ENCODE data around the gene TRIM66. TPM values are rescaled to one million over a fixed set of nuclear protein-coding genes. Genes with fewer than 3 reads are reported as not detected.

TRIM66 gene
- total RNA-seq, 1 donor from 2014 or later = 5.9 TPM

GRCh38 chr11:8721609-8722500 lies 39.4 kb upstream of the TRIM66 start:
- no peak for TF ChIP-seq CTCF (IDR thresholded peaks at IDR 0.05)
- Mint-ChIP-seq H3K9me3 (ENCODE audit: low read depth) (no peaks in the 10 kb centered on the region), H3K27me3 (ENCODE audit: low read depth) (no peaks in the 10 kb centered on the region), H3K27ac (ENCODE audit: unreplicated experiment) (peak overlapping the region; percentile 96), H3K4me3 (ENCODE audit: unreplicated experiment) (peak overlapping the region; percentile 33), H3K36me3 (ENCODE audit: low read depth) (peaks cover 11% of the 10 kb centered on the region), H3K4me1 (ENCODE audit: low read depth) (peaks cover 69% of the 10 kb centered on the region)
- DNase-seq (ENCODE audit: low spot score) = no peak

GRCh38 chr11:8720868-8721608 lies 38.6 kb upstream of the TRIM66 start:
- DNase-seq (ENCODE audit: low spot score) = no peak
- Mint-ChIP-seq H3K27me3 (ENCODE audit: low read depth) (no peaks in the 10 kb centered on the region), H3K36me3 (ENCODE audit: low read depth) (peaks cover 14% of the 10 kb centered on the region), H3K4me3 (ENCODE audit: unreplicated experiment) (peak overlapping the region; percentile 33), H3K9me3 (ENCODE audit: low read depth) (no peaks in the 10 kb centered on the region), H3K4me1 (ENCODE audit: low read depth) (peaks cover 71% of the 10 kb centered on the region), H3K27ac (ENCODE audit: unreplicated experiment) (peak overlapping the region; percentile 96)
- no peak for TF ChIP-seq CTCF (IDR thresholded peaks at IDR 0.05)

GRCh38 chr11:8720352-8720751 lies 37.9 kb upstream of the TRIM66 start:
- no peak for DNase-seq (ENCODE audit: low spot score)
- no peak for TF ChIP-seq CTCF (IDR thresholded peaks at IDR 0.05)
- Mint-ChIP-seq H3K4me1 (ENCODE audit: low read depth) (peaks cover 71% of the 10 kb centered on the region), H3K9me3 (ENCODE audit: low read depth) (no peaks in the 10 kb centered on the region), H3K4me3 (ENCODE audit: unreplicated experiment) (no peak overlapping the region), H3K27me3 (ENCODE audit: low read depth) (no peaks in the 10 kb centered on the region), H3K27ac (ENCODE audit: unreplicated experiment) (peak overlapping the region; percentile 96), H3K36me3 (ENCODE audit: low read depth) (peaks cover 14% of the 10 kb centered on the region)

- Mint-ChIP-seq H3K4me1 (ENCODE audit: low read depth) (peaks cover 75% of the 10 kb centered on the region), H3K9me3 (ENCODE audit: low read depth) (no peaks in the 10 kb centered on the region), H3K4me3 (ENCODE audit: unreplicated experiment) (peak overlapping the region; percentile 3), H3K36me3 (ENCODE audit: low read depth) (peaks cover 17% of the 10 kb centered on the region), H3K27ac (ENCODE audit: unreplicated experiment) (peak overlapping the region; percentile 96), H3K27me3 (ENCODE audit: low read depth) (no peaks in the 10 kb centered on the region)
- TF ChIP-seq CTCF (IDR thresholded peaks at IDR 0.05) = no peak
- no peak for DNase-seq (ENCODE audit: low spot score)
Measured at GRCh38 chr11:8719721-8720120, 37.3 kb upstream of the TRIM66 start.

GRCh38 chr11:8719211-8719649 lies 36.8 kb upstream of the TRIM66 start:
- Mint-ChIP-seq H3K4me1 (ENCODE audit: low read depth) (peaks cover 79% of the 10 kb centered on the region), H3K4me3 (ENCODE audit: unreplicated experiment) (peak overlapping the region; percentile 3), H3K9me3 (ENCODE audit: low read depth) (no peaks in the 10 kb centered on the region), H3K36me3 (ENCODE audit: low read depth) (peaks cover 18% of the 10 kb centered on the region), H3K27me3 (ENCODE audit: low read depth) (no peaks in the 10 kb centered on the region), H3K27ac (ENCODE audit: unreplicated experiment) (peak overlapping the region; percentile 96)
- DNase-seq (ENCODE audit: low spot score) = no peak
- TF ChIP-seq CTCF (IDR thresholded peaks at IDR 0.05) = no peak

Measured in chondrocyte (in vitro differentiated cells).